Measurements from ENCODE around the gene MYO19. TPM values are rescaled to one million over a fixed set of nuclear protein-coding genes. Genes with fewer than 3 reads are reported as not detected.

The MYO19 gene
- total and polyA plus RNA-seq, 9 of the 15 experiments (the other 6 are each of a cell fraction or from before 2014, with no cell fraction given): 21.6 to 176 (median 129) TPM

- no peak for TF ChIP-seq ZBTB12 (CRISPR knock-in tag; IDR thresholded peaks at IDR 0.05)
- TF ChIP-seq THAP7 (CRISPR knock-in tag; IDR thresholded peaks at IDR 0.05): no peak
- TF ChIP-seq ZSCAN32 (CRISPR knock-in tag; IDR thresholded peaks at IDR 0.05): no peak
- no peak for TF ChIP-seq ZNF146 (CRISPR knock-in tag; IDR thresholded peaks at IDR 0.05; ENCODE audit: unreplicated experiment)
- no peak for TF ChIP-seq RAD21 (CRISPR knock-in tag; conservative IDR thresholded peaks at IDR 0.05 in 1 of 2, IDR thresholded peaks at IDR 0.05 in 1 of 2)
- no peak for TF ChIP-seq NR1H2 (CRISPR knock-in tag; IDR thresholded peaks at IDR 0.05)
- TF ChIP-seq FOXK2 (conservative IDR thresholded peaks at IDR 0.05 in 1 of 2, IDR thresholded peaks at IDR 0.05 in 1 of 2; ENCODE audit: low read depth in 2 of 2): no peak
- Histone ChIP-seq H3K4me3 (no peak overlapping the region), H3K9me1 (ENCODE audit: control insufficient read depth, insufficient read depth, low read length) (peaks cover 4% of the 10 kb centered on the region), H4K20me1 (replicated peaks; ENCODE audit: control insufficient read depth, insufficient read depth, low read length) (peaks cover 3% of the 10 kb centered on the region; the same call in 1 of the 2 replicates), H3K9ac (ENCODE audit: insufficient read depth in 1 of 2, low read depth in 2 of 2, low read length in 2 of 2) (no peak overlapping the region), H3K27ac (ENCODE audit: extremely low read depth, low read depth, low read length) (no peak overlapping the region), H3K4me2 (ENCODE audit: insufficient read depth, low read length) (no peak overlapping the region), H2AFZ (ENCODE audit: low read depth, low read length) (no peak overlapping the region), H3K9me3 (replicated peaks; ENCODE audit: control insufficient read depth, insufficient read depth, low read depth, low read length) (no peaks in the 10 kb centered on the region), H3K79me2 (ENCODE audit: control insufficient read depth, insufficient read depth, low read length) (no peaks in the 10 kb centered on the region), H3K4me1 (replicated peaks in 1 of 2; ENCODE audit: control insufficient read depth in 2 of 2, insufficient read depth in 2 of 2, low read length in 2 of 2) (peaks cover 0 to under 1% of the 10 kb centered on the region in 2 experiments; a peak in 1 of 5 replicates), H3K27me3 (ENCODE audit: control insufficient read depth in 2 of 2, insufficient read depth in 2 of 2, low read length in 2 of 2) (peaks cover 11 to 43% of the 10 kb centered on the region in 2 experiments; a peak in 4 of 5 replicates), H3K36me3 (ENCODE audit: control insufficient read depth, insufficient read depth, low read length) (no peaks in the 10 kb centered on the region)
- DNase-seq (ENCODE audit: extremely low read depth in 1 of 4, low spot score in 3 of 4) (no peak), FAIRE-seq (no peak), ATAC-seq (no peak)
- intact Hi-C loops (cut with micrococcal nuclease) (no loop called here), in situ Hi-C loops (cut with MboI) (loop anchor here (10.0 to 25.0 kb wide), 2 partner anchors 107 to 275 kb away; partner anchors contain the start of genes CCL3L1 and CCL3L3)
- ChIA-PET POLR2A (no interaction called here), CTCF (ENCODE audit: low intra/inter-chr PET ratio) (no interaction called here)
- WGBS (ENCODE audit: insufficient coverage, low coverage, missing lambda C conversion rate): 0% methylated on average over 6 of the region's 7 CpGs
- no TSS peak for BruUV-seq (replicated peaks)
These were observed 64.9 kb downstream of the MYO19 start for GRCh38 chr17:36469733-36470132.

All from K562 (cell line).